ENCODE results near the gene PRDM2.

PRDM2 gene

GRCh38 chr1:13766592-13767564 is 66.9 kb downstream of the PRDM2 start:
- no peak for DNase-seq (ENCODE audit: low spot score)
- TF ChIP-seq CTCF (IDR thresholded peaks at IDR 0.05; ENCODE audit: borderline replicate concordance, control extremely low read depth, extremely low read depth, insufficient read depth, missing control alignments): no peak
- in situ Hi-C loops (cut with MboI; ENCODE audit: low sequenced_read_pairs, unreplicated experiment): no loop called here

GRCh38 chr1:13769212-13769611 is 69.2 kb downstream of the PRDM2 start:
- no peak for DNase-seq (ENCODE audit: low spot score)
- in situ Hi-C loops (cut with MboI; ENCODE audit: low sequenced_read_pairs, unreplicated experiment): no loop called here
- no peak for TF ChIP-seq CTCF (IDR thresholded peaks at IDR 0.05; ENCODE audit: borderline replicate concordance, control extremely low read depth, extremely low read depth, insufficient read depth, missing control alignments)

DNA sequence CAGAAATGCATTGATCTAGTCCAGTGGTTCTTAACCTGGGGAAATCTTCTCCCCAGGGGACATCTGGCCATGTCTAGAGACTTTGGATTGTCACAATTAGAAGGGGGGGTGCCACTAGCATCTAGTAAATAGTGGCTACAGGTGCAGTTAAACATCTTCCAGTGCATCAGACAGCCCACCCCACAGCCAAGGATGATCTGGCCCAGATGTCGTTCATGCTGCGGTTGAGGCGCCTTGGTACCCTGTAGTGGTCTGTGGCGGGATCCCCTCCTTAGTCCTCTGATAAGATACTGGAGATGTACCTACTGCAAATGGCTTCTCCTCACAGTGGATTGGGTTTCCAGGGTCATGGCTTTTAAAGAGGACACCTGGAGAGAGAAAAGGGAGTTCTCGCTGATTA is 69.8 kb downstream of the PRDM2 start:
- in situ Hi-C loops (cut with MboI; ENCODE audit: low sequenced_read_pairs, unreplicated experiment): no loop called here
- DNase-seq (ENCODE audit: low spot score): no peak
- TF ChIP-seq CTCF (IDR thresholded peaks at IDR 0.05; ENCODE audit: borderline replicate concordance, control extremely low read depth, extremely low read depth, insufficient read depth, missing control alignments): no peak

GRCh38 chr1:13770743-13771142 is 70.8 kb downstream of the PRDM2 start:
- no peak for DNase-seq (ENCODE audit: low spot score)
- in situ Hi-C loops (cut with MboI; ENCODE audit: low sequenced_read_pairs, unreplicated experiment): no loop called here
- no peak for TF ChIP-seq CTCF (IDR thresholded peaks at IDR 0.05; ENCODE audit: borderline replicate concordance, control extremely low read depth, extremely low read depth, insufficient read depth, missing control alignments)

DNA sequence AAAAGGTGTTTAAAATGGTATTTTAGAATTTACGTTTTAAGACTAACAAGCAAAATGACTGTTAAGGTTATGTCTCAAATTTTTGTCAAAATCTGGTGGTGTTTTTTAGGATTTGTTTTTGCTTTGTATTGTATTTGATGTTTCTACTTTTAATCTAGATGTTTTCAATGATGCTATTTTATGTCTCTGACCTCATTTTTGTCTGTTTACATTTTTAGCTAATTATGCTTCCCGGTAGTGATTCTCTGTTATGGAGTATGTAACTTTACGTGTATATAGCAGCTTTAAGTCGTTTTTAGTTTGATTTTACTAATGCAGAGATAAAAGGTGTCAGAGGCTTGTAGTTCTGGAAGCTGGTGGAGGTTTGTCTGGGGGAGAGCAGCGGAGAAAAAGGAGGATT is 71.8 kb downstream of the PRDM2 start:
- TF ChIP-seq CTCF (IDR thresholded peaks at IDR 0.05; ENCODE audit: borderline replicate concordance, control extremely low read depth, extremely low read depth, insufficient read depth, missing control alignments): no peak
- in situ Hi-C loops (cut with MboI; ENCODE audit: low sequenced_read_pairs, unreplicated experiment): no loop called here

GRCh38 chr1:13772271-13772670 is 72.3 kb downstream of the PRDM2 start:
- no peak for DNase-seq (ENCODE audit: low spot score)
- in situ Hi-C loops (cut with MboI; ENCODE audit: low sequenced_read_pairs, unreplicated experiment): no loop called here
- TF ChIP-seq CTCF (IDR thresholded peaks at IDR 0.05; ENCODE audit: borderline replicate concordance, control extremely low read depth, extremely low read depth, insufficient read depth, missing control alignments): no peak

More for the DNA sequence above, 71.8 kb downstream of the PRDM2 start:
- DNase-seq (ENCODE audit: low spot score): no peak

Data from GM13976 (cell line).